Neural progenitor cell (in vitro differentiated cells): ENCODE results near the gene ZNF575.

Experiments used
- EZH2 ChIP-seq: fragments of 200-600 bp; sonication (generic); IDR thresholded peaks from 2 replicates; pipeline ENCODE4 v1.6.1; 2017; ENCODE audit warnings: antibody characterized with exemption, mild to moderate bottlenecking, moderate library complexity
- EZH2phosphoT487 ChIP-seq: fragments of 200-600 bp; sonication (generic); IDR thresholded peaks from 2 replicates; pipeline ENCODE4 v1.6.1; 2017; ENCODE audit warnings: antibody characterized with exemption
- TF ChIP-seq, protein P1 (sequence below): fragments of 200-600 bp; sonication (generic); IDR thresholded peaks from 2 replicates; pipeline ENCODE4 v1.5.1; 2017; ENCODE audit warnings: antibody characterized with exemption, mild to moderate bottlenecking

DNA sequence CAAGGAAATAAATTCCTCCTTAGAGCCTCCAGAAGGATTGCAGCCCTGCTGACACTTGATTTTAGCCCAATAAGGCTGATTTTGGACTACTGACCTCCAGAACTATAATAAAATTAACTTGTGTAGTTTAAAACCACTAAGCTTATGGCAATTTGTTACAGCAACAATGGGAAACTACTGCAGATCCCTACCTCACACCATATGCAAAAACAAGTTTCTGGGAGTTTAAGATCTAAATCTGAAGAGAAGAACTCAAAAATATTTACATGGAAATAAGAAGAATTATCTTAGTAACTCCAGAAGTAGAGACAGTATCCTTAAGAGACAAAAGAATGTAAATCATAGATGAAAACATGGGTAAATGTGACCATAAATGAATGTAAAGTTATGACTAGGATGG lies 5.9 kb downstream of the ZNF575 start:
- TF ChIP-seq, protein P1, sequence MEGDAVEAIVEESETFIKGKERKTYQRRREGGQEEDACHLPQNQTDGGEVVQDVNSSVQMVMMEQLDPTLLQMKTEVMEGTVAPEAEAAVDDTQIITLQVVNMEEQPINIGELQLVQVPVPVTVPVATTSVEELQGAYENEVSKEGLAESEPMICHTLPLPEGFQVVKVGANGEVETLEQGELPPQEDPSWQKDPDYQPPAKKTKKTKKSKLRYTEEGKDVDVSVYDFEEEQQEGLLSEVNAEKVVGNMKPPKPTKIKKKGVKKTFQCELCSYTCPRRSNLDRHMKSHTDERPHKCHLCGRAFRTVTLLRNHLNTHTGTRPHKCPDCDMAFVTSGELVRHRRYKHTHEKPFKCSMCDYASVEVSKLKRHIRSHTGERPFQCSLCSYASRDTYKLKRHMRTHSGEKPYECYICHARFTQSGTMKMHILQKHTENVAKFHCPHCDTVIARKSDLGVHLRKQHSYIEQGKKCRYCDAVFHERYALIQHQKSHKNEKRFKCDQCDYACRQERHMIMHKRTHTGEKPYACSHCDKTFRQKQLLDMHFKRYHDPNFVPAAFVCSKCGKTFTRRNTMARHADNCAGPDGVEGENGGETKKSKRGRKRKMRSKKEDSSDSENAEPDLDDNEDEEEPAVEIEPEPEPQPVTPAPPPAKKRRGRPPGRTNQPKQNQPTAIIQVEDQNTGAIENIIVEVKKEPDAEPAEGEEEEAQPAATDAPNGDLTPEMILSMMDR: no peak
- TF ChIP-seq EZH2 (no peak), EZH2phosphoT487 (no peak)
